HepG2 (cell line): Measurements from ENCODE around the gene GSKIP. TPM values are rescaled to one million over a fixed set of nuclear protein-coding genes. Genes with fewer than 3 reads are reported as not detected.

ENCODE experiments used
- ATAC-seq: fragments of 200-7000 bp; cut with Tn5 transposase; 3 replicates; pipeline ENCODE4 v1.9.1; 2020; ENCODE audit warnings: mild to moderate bottlenecking, moderate library complexity
- BruUV-seq: library from RNA; stranded (reverse); fragments of 400-500 nt; replicated peaks from 2 replicates; lab custom pipeline; 2021; lab: Mats Ljungman, UMichigan
- CTCF ChIA-PET: fragments of 300-600 bp; formaldehyde crosslinking; extraction: SDS; loops from one replicate; lab custom pipeline; 2021; ENCODE audit warnings: low total read pairs, inconsistent platforms, low intra/inter-chr PET ratio; lab: Yijun Ruan, JAX
- POLR2A ChIA-PET: fragments of 350-600 bp; sonication (Branson Sonifier 250); formaldehyde crosslinking; loops from one replicate; lab custom pipeline; 2020; ENCODE audit warnings: antibody characterized with exemption, inconsistent platforms; lab: Yijun Ruan, JAX
- DNase-seq: peaks from one replicate; pipeline ENCODE4 v3.0.0-alpha.2; 2015; ENCODE audit warnings: low spot score
- FAIRE-seq: peaks from 3 replicates; lab custom pipeline; 2011; peaks lifted over from hg19 to GRCh38; lab: Jason Lieb, UNC
- H2AFZ ChIP-seq: one replicate; pipeline ENCODE4 v1.6.1; 2011; ENCODE audit warnings: low read length, inconsistent platforms
- H3K27ac ChIP-seq: fragments of 300-600 bp; 3 replicates; pipeline ENCODE4 v1.8.0; 2011; ENCODE audit warnings: mixed run types, mild to moderate bottlenecking, mixed read lengths, low read length, inconsistent platforms; ENCODE audit not compliant: insufficient read depth; ENCODE audit errors: extremely low read length
- H3K27me3 ChIP-seq, 2 experiments: fragments of 200-600 bp in 1 of 2; 2 replicates in 1 of 2; 3 replicates in 1 of 2; pipeline versions ENCODE4 v1.6.0 to v1.8.0; 2011; ENCODE audit warnings: low read length in 2 of 2, mild to moderate bottlenecking in 2 of 2, moderate library complexity in 2 of 2, inconsistent platforms in 1 of 2; ENCODE audit not compliant: insufficient read depth in 2 of 2, control insufficient read depth in 1 of 2
- H3K36me3 ChIP-seq, 2 experiments: fragments of 200-600 bp in 1 of 2; replicated peaks in 1 of 2; 2 replicates in 1 of 2; 3 replicates in 1 of 2; pipeline versions ENCODE4 v1.5.1 to v1.8.0; 2011; ENCODE audit warnings: low read length in 2 of 2, inconsistent platforms in 1 of 2; ENCODE audit not compliant: insufficient read depth in 2 of 2, control insufficient read depth in 1 of 2
- H3K4me1 ChIP-seq: 2 replicates; pipeline ENCODE4 v1.5.1; 2012; ENCODE audit warnings: low read length, inconsistent platforms; ENCODE audit not compliant: insufficient read depth
- H3K4me2 ChIP-seq: 2 replicates; pipeline ENCODE4 v1.6.0; 2011; ENCODE audit warnings: low read depth, low read length, inconsistent platforms
- H3K4me3 ChIP-seq, 3 experiments: fragments of 200-600 bp in 1 of 3; sonication (generic), shearing (Covaris generic) in 1 of 3; replicated peaks in 1 of 3; 2 replicates each; pipeline ENCODE4 v1.5.1; 2011 to 2016; ENCODE audit warnings: low read length in 3 of 3, inconsistent platforms in 2 of 3, low read depth in 2 of 3, mild to moderate bottlenecking in 2 of 3, control low read depth in 1 of 3, mixed read lengths in 1 of 3; ENCODE audit not compliant: insufficient read depth in 1 of 3
- H3K79me2 ChIP-seq: one replicate; pipeline ENCODE4 v1.6.1; 2011; ENCODE audit warnings: low read length, inconsistent platforms; ENCODE audit not compliant: insufficient read depth
- H3K9ac ChIP-seq: 2 replicates; pipeline ENCODE4 v1.6.0; 2011; ENCODE audit warnings: mild to moderate bottlenecking, low read depth, low read length, inconsistent platforms; ENCODE audit not compliant: insufficient read depth
- H3K9me3 ChIP-seq: 2 replicates; pipeline ENCODE4 v1.5.1; 2012; ENCODE audit warnings: mild to moderate bottlenecking, low read length
- H4K20me1 ChIP-seq: 2 replicates; pipeline ENCODE4 v1.6.0; 2011; ENCODE audit warnings: inconsistent platforms, mild to moderate bottlenecking, low read length, moderate library complexity; ENCODE audit not compliant: insufficient read depth
- ELF1 ChIP-seq: sonication (generic); formaldehyde crosslinking; IDR thresholded peaks from 2 replicates; pipeline ENCODE4 v1.4.0; 2020; ENCODE audit warnings: missing genetic modification reagents
- HCFC1 ChIP-seq: fragments of 150-350 bp; IDR thresholded peaks from 2 replicates; pipeline ENCODE4 v1.6.1; 2014; ENCODE audit warnings: low read depth, low read length
- NFRKB ChIP-seq: fragments of 450-650 bp; IDR thresholded peaks from 2 replicates; pipeline ENCODE4 v1.6.1; 2017
- PAX8 ChIP-seq: sonication (generic); formaldehyde crosslinking; IDR thresholded peaks from 2 replicates; pipeline ENCODE4 v1.8.0; 2022; ENCODE audit warnings: mild to moderate bottlenecking, missing genetic modification reagents, borderline replicate concordance
- PPARG ChIP-seq: conservative IDR thresholded peaks from 2 replicates; pipeline ENCODE4 v1.6.1; 2016; ENCODE audit warnings: missing biosample characterization, missing genetic modification reagents
- SMARCC2 ChIP-seq: fragments of 450-650 bp; IDR thresholded peaks from 2 replicates; pipeline ENCODE4 v1.6.1; 2017; ENCODE audit warnings: antibody characterized with exemption, mild to moderate bottlenecking
- ZBTB20 ChIP-seq: sonication (generic); formaldehyde crosslinking; IDR thresholded peaks from 2 replicates; pipeline ENCODE4 v1.8.1; 2023; ENCODE audit warnings: missing genetic modification reagents, low read depth, mild to moderate bottlenecking, borderline replicate concordance
- ZKSCAN5 ChIP-seq: sonication (generic); formaldehyde crosslinking; IDR thresholded peaks from 2 replicates; pipeline ENCODE4 v1.5.1; 2020; ENCODE audit warnings: mild to moderate bottlenecking, missing genetic modification reagents
- ZNF143 ChIP-seq: sonication (generic); formaldehyde crosslinking; IDR thresholded peaks from 2 replicates; pipeline ENCODE4 v1.4.0; 2020; ENCODE audit warnings: missing genetic modification reagents
- ZNF224 ChIP-seq: sonication (generic); formaldehyde crosslinking; IDR thresholded peaks from 2 replicates; pipeline ENCODE4 v1.5.0; 2020; ENCODE audit warnings: mild to moderate bottlenecking, missing genetic modification reagents
- ZNF274 ChIP-seq: sonication (generic); formaldehyde crosslinking; IDR thresholded peaks from 2 replicates; pipeline ENCODE4 v1.5.1; 2020; ENCODE audit warnings: mild to moderate bottlenecking, missing genetic modification reagents
- ZNF652 ChIP-seq: IDR thresholded peaks from 2 replicates; pipeline ENCODE4 v1.6.1; 2016; ENCODE audit warnings: low read depth, borderline replicate concordance
- ZNF746 ChIP-seq: sonication (generic); formaldehyde crosslinking; IDR thresholded peaks from 2 replicates; pipeline ENCODE4 v1.8.0; 2022; ENCODE audit warnings: mild to moderate bottlenecking, missing genetic modification reagents
- ZNF878 ChIP-seq: sonication (generic); formaldehyde crosslinking; IDR thresholded peaks from 2 replicates; pipeline ENCODE4 v1.8.1; 2023; ENCODE audit warnings: mild to moderate bottlenecking, missing genetic modification reagents, moderate library complexity
- ZSCAN21 ChIP-seq: sonication (generic); formaldehyde crosslinking; IDR thresholded peaks from 2 replicates; pipeline ENCODE4 v1.8.0; 2022; ENCODE audit warnings: mild to moderate bottlenecking, missing genetic modification reagents, moderate library complexity, borderline replicate concordance
- ZSCAN25 ChIP-seq: sonication (generic); formaldehyde crosslinking; IDR thresholded peaks from 2 replicates; pipeline ENCODE4 v1.8.0; 2022; ENCODE audit warnings: mild to moderate bottlenecking, missing genetic modification reagents
- WGBS: methylation state at CpG from one replicate; pipeline ENCODE4 v1.1.6; 2017; ENCODE audit warnings: low lambda C conversion rate; 5-methylcytosine and 5-hydroxymethylcytosine counted together
- in situ Hi-C: cut with HindIII; loops from 2 replicates; pipeline ENCODE4 v1.10.0; 2017; ENCODE audit warnings: low pct_unique_long_range_greater_than_20kb; ENCODE audit not compliant: extremely low pct_ligation_motif_present
- intact Hi-C: fragments of 100-400 bp; cut with micrococcal nuclease; formaldehyde crosslinking; loops from one replicate; pipeline ENCODE4 v1.10.0; 2022; ENCODE audit not compliant: unreplicated experiment
- polyA plus RNA-seq, 8 experiments: library from polyadenylated mRNA; depleted of rRNA in 3 of 8; stranded (reverse) in 7 of 8; unstranded in 1 of 8; fragments of >200 nt; fragmentation: Illumina TruSeq in 4 of 8; extraction: Trizol in 4 of 8; gene quantifications; 2 replicates each; pipeline versions ENCODE4 v1.2.1 to v1.2.3, GENCODE V29; 2011 to 2016; ENCODE audit warnings: low read depth in 4 of 8, missing spikeins in 1 of 8, mixed read lengths in 1 of 8; ENCODE audit not compliant: insufficient read depth in 1 of 8
- total RNA-seq, 5 experiments: library from RNA; depleted of rRNA; stranded (reverse); fragments of >200 nt; fragmentation: Illumina TruSeq; extraction: Trizol; gene quantifications; 2 replicates each; pipeline ENCODE4 v1.2.3, GENCODE V29; 2016; ENCODE audit warnings: low read depth in 1 of 5
- TF ChIP-seq, protein P1 (sequence below): sonication (generic); formaldehyde crosslinking; IDR thresholded peaks from 2 replicates; pipeline ENCODE4 v1.8.1; 2023; ENCODE audit warnings: mild to moderate bottlenecking, moderate library complexity, missing genetic modification reagents
- TF ChIP-seq, protein P2 (sequence below): IDR thresholded peaks from 2 replicates; pipeline ENCODE4 v1.6.1; 2016

GSKIP gene
- total and polyA plus RNA-seq, 2 of the 13 experiments (the other 11 are each of a cell fraction or from before 2014, with no cell fraction given) = 12.5 to 27.3 TPM

DNA sequence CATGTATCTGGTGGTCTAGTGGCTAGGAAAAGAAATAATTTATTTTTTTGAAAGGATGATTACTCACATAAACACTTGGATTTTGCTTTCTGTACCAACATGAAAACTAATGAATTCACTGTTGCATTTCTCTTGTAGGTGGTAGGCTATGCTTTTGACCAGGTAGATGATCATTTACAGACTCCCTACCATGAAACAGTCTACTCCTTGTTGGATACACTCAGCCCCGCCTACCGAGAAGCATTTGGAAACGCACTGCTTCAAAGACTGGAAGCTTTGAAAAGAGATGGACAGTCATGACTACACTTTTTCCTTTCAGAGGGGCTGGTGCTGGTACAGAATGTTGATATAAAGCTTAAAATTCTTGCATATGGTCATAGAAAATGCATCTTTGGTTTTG lies 22.1 kb downstream of the GSKIP start:
- in situ Hi-C loops = no loop called here
- no peak overlapping the region for H3K27ac ChIP-seq

DNA sequence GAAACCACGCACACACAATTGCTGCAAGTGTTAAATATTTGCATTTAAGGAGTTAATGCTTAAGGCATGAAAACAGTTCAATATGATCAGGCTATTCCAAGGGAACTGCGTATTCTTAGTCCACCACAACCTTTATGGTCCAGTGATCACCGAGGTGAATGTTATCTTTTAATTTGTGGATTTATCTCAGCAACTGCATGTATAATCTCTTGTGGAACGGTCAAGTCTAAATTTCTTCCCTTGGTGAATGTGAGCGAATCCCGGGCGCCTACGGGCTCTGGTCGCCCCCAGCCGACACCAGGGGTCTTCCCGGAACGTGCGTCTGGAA lies 27.6 kb downstream of the GSKIP start:
- in situ Hi-C loops (no loop called here), intact Hi-C loops (loop anchor here (2.0 kb wide), 1 partner anchor 28 kb away; the partner anchor contains the start of genes ATG2B and GSKIP)
- H3K27me3 ChIP-seq = no peaks in the 10 kb centered on the region; a peak in 1 of 5 replicates
- DNase-seq (no peak), ATAC-seq (no peak), FAIRE-seq (no peak)
- H2AFZ ChIP-seq = peak overlapping the region; percentile 59
- POLR2A ChIA-PET = no interaction called here
- peak overlapping the region; percentile 65 to 91 (median 82); a peak in 5 of 6 replicates for H3K4me3 ChIP-seq
- no peaks in the 10 kb centered on the region for H4K20me1 ChIP-seq
- H3K4me1 ChIP-seq = peaks cover 18% of the 10 kb centered on the region
- no peaks in the 10 kb centered on the region for H3K9me3 ChIP-seq
- H3K79me2 ChIP-seq = no peaks in the 10 kb centered on the region
- H3K36me3 ChIP-seq = 0 out of 5 replicates have a peak, but pooled peaks cover 0 to 7% of the 10 kb centered on the region in 2 experiments
- H3K9ac ChIP-seq = peak overlapping the region; percentile 62
- H3K4me2 ChIP-seq = peak overlapping the region; percentile 98
- no TSS peak for BruUV-seq
- CTCF ChIA-PET = no interaction called here
- no peak overlapping the region for H3K27ac ChIP-seq
- TF ChIP-seq, protein P1, sequence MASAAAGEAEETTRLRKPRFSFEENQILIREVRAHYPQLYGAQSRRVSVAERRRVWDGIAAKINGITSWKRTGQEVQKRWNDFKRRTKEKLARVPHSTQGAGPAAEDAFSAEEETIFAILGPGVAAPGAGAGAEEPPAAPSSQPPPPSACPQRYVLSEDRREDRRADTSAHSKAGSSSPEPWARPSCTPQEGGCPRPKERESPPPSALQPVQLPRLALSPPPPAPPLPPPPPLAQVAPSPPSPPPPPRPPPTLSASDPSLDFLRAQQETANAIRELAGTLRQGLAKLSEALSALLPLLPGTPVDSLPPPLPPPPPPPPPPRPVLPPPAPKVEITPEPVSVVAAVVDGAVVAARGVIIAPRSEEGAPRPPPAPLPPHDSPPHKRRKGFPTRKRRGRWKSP (CRISPR knock-in tag) = 0 out of 2 replicates have a peak, but pooled peaks have one; percentile 4
- 0 out of 2 replicates have a peak, but pooled peaks have one; percentile 64 for TF ChIP-seq ZNF224 (CRISPR knock-in tag)
- TF ChIP-seq HCFC1 = no peak
- no peak for TF ChIP-seq ZNF274 (CRISPR knock-in tag)
- TF ChIP-seq ELF1 (CRISPR knock-in tag) = no peak
- TF ChIP-seq ZBTB20 (CRISPR knock-in tag) = 0 out of 2 replicates have a peak, but pooled peaks have one; percentile 45
- TF ChIP-seq PPARG (CRISPR knock-in tag) = 0 out of 2 replicates have a peak, but pooled peaks have one; percentile 6
- TF ChIP-seq ZNF652 (CRISPR knock-in tag) = peak; percentile 41; the same call in 1 of the 2 replicates
- no peak for TF ChIP-seq ZSCAN25
- TF ChIP-seq, all 625 proteins: peak for 5
- WGBS = 24% methylated on average over 3 of the region's 13 CpGs

More for the DNA sequence above, 22.1 kb downstream of the GSKIP start:
- BruUV-seq = no TSS peak
- WGBS = 96% methylated on average over 3 of the region's 3 CpGs
- intact Hi-C loops = no loop called here
- FAIRE-seq (no peak), ATAC-seq (no peak), DNase-seq (no peak)
- no peak overlapping the region for H3K9ac ChIP-seq
- H3K9me3 ChIP-seq = no peaks in the 10 kb centered on the region
- ChIA-PET POLR2A (no interaction called here), CTCF (no interaction called here)
- H3K4me3 ChIP-seq = no peak overlapping the region
- no peaks in the 10 kb centered on the region for H4K20me1 ChIP-seq
- no peaks in the 10 kb centered on the region for H3K27me3 ChIP-seq
- no peaks in the 10 kb centered on the region for H3K79me2 ChIP-seq
- H3K4me2 ChIP-seq = no peak overlapping the region
- TF ChIP-seq ZKSCAN5 (CRISPR knock-in tag) = no peak
- TF ChIP-seq, protein P2, sequence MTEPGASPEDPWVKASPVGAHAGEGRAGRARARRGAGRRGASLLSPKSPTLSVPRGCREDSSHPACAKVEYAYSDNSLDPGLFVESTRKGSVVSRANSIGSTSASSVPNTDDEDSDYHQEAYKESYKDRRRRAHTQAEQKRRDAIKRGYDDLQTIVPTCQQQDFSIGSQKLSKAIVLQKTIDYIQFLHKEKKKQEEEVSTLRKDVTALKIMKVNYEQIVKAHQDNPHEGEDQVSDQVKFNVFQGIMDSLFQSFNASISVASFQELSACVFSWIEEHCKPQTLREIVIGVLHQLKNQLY (CRISPR knock-in tag) = no peak
- TF ChIP-seq ZNF143 (CRISPR knock-in tag) = no peak
- no peak for TF ChIP-seq ZNF746 (CRISPR knock-in tag)
- no peak for TF ChIP-seq ZNF878 (CRISPR knock-in tag)
- no peak for TF ChIP-seq ZSCAN21 (CRISPR knock-in tag)
- TF ChIP-seq SMARCC2 = no peak
- no peak for TF ChIP-seq PAX8
- TF ChIP-seq NFRKB = no peak
- H2AFZ ChIP-seq = no peak overlapping the region
- peaks cover 2 to 35% of the 10 kb centered on the region in 2 experiments; a peak in 2 of 5 replicates for H3K36me3 ChIP-seq
- H3K4me1 ChIP-seq = peaks cover 1% of the 10 kb centered on the region; the same call in 1 of the 2 replicates
